COLO668 (cell line): Measurements from ENCODE around the gene OXTR.

ENCODE experiments used
- DNase-seq: peaks from one replicate; lab custom pipeline; 2025; ENCODE audit not compliant: unreplicated experiment; lab: John Stamatoyannopoulos, UW

Gene OXTR

GRCh38 chr3:8713901-8714759 lies 55.3 kb downstream of the OXTR start:
- DNase-seq, result peak; percentile 0

- DNase-seq, result peak; percentile 63
These were observed 56.5 kb downstream of the OXTR start for GRCh38 chr3:8712908-8713255.

DNA sequence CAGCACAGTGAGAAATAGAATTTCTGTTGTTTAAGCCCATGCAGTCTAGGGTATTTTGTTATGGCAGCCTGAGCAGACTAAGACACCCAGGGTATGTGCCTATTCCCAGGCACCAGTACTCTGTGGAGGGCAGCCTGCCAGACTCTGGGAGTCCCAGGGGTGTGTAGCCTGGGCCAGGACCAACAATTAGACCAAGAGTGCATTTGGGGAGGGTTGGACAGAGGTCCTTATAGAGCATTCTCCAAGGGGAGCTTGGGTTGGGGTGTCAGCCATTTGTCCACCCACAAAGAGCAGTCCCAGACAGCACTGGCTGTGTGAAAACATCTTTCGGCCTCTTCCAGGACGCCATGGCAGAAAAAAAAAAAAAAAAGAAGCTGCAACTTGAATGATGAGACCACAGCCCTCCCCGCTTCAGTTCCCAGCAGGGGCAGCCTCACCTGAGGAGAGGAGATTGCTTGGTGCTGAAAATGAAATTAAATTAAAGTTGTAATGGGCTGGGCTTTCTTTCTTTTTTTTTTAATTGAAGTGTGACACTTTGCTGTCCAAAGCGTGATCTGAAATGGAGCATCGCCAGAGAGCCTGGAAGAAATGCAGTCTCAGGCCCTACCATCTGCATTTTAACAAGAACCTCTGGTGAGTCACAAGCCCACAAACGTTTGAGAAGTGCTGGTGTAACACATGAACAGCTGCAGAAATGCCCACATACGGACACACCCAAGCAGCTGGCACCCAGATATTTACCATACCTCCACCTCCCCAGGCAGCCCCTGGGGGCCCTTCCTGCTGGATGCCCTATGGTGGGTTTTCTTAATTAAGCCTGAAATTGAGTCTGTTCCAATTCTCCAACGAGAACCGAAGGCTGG lies 57.1 kb downstream of the OXTR start:
- peak; percentile 63 for DNase-seq

DNA sequence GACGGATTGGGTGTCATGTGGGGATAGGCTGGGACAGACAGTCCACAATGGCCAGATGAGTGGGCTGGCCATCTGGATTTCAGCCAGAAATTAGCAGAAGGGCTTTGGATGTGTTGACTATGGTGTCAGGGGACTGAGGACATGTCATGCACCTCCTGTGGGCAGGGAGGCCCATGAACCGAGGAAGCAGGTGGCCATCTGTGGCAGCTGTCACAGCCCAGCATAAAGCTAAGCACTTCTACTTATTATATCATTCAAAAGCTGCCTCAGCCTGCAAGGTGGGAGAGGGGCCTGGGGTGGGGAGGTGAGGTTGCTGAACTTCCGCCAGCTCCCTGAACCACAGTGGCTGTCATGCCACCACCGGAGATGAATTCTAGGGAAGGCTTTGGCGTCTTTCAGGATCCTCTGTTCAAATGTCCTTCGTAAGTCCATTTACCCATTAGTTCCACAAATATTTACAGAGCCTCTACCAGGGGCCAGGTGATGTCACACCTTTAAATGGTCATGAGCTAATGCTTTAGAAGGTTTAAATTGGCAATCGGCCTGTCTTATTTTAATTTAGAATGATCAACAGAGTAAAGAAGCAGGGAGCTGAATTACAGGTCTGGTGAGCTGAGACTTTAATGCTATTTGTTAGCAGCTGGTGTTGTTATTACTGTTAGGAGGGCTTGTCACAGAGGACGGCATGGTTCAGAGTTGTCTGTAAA lies 59.5 kb downstream of the OXTR start:
- DNase-seq, result peak; percentile 73

GRCh38 chr3:8709287-8709686 lies 60.1 kb downstream of the OXTR start:
- DNase-seq, result no peak

DNA sequence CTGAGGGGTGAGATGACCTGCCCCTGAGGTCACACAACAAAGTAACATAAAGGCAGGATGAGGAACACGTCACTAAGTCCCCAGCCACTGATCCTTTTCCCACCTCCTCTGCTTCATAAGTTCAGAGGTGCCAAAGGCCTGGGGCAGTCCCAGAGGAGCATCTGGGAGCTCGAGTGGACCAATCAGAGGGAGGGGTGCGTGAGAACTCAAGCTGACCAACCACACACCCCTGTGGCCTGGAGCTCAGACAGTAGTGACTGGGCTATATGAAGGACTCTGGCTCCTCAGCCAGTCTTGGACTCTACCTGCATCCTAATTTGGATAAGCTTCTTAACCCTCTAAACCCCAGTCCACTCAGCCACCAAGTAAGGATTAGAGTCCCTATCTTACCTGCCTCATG lies 63.8 kb downstream of the OXTR start:
- no peak for DNase-seq

- DNase-seq, result peak; percentile 2
These were observed 66.9 kb downstream of the OXTR start for GRCh38 chr3:8702560-8702959.
